AG10803 (cell line): ENCODE data around the gene FAM177B.
"Not testable (repeated sequence)": the region's sequence is repeated elsewhere in the genome, so short reads cannot be mapped to it uniquely, and the experiment has no call there.

Experiments used
- DNase-seq: peaks from one replicate; pipeline ENCODE4 v3.0.0; 2010; ENCODE audit warnings: low read depth
- H3K4me3 ChIP-seq: 2 replicates; pipeline ENCODE4 v1.5.1; 2011; ENCODE audit warnings: mild to moderate bottlenecking, low read length, control low read depth
- TF ChIP-seq, protein P1 (sequence below): conservative IDR thresholded peaks from 2 replicates; pipeline ENCODE4 v1.5.1; 2011; ENCODE audit warnings: mild to moderate bottlenecking, low read length, control low read depth, inconsistent platforms

Gene FAM177B

DNA sequence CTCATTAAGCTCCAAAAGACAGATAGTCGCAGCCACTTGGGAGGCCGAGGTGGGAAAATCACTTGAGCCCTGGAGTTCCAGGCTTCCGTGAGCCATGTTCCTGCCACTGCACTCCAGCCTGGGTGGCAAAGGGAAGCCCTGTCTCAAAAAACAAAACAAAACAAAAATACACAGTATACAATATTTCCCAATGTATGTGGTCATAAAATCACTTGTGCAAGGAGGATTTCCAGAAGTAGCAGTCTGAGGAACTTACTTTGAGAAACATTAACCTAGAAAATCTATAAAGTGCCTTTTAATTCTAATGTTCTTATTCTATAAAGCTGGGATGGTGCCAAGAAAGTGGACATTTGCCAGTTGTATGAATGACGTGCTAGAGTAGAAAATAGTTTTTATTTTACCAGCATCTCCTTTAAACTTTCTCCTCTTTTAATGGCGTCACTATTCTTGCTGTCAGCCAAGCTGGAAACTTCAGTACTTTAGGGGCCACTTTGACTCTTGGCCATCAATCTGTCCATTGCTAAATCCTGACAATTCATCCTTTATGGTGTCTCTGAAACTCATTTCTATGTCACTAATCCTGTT lies 22.5 kb downstream of the FAM177B start:
- TF ChIP-seq, protein P1, sequence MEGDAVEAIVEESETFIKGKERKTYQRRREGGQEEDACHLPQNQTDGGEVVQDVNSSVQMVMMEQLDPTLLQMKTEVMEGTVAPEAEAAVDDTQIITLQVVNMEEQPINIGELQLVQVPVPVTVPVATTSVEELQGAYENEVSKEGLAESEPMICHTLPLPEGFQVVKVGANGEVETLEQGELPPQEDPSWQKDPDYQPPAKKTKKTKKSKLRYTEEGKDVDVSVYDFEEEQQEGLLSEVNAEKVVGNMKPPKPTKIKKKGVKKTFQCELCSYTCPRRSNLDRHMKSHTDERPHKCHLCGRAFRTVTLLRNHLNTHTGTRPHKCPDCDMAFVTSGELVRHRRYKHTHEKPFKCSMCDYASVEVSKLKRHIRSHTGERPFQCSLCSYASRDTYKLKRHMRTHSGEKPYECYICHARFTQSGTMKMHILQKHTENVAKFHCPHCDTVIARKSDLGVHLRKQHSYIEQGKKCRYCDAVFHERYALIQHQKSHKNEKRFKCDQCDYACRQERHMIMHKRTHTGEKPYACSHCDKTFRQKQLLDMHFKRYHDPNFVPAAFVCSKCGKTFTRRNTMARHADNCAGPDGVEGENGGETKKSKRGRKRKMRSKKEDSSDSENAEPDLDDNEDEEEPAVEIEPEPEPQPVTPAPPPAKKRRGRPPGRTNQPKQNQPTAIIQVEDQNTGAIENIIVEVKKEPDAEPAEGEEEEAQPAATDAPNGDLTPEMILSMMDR = no peak
- DNase-seq = no peak
- no peak overlapping the region for H3K4me3 ChIP-seq

DNA sequence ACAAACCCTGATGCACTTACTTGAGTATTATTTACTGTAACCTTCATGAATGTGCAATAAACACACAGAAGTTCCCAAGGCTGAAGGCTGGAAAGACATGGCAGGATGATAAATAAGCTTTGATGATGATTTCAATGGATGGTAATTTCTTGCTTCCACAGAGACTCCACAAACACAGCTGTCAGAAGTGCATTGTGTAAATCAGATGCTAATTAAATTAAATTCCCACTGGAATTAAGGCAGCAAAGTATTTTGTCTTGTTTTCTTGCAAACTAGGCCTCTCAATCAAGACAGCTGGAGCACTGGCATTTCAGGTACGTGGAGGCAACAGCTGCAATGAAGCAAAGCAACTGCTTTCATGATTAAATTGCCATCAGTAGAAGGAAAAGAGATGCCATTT lies 24.1 kb downstream of the FAM177B start:
- H3K4me3 ChIP-seq = no peak overlapping the region
- TF ChIP-seq, protein P1 = no peak
- no peak for DNase-seq

DNA sequence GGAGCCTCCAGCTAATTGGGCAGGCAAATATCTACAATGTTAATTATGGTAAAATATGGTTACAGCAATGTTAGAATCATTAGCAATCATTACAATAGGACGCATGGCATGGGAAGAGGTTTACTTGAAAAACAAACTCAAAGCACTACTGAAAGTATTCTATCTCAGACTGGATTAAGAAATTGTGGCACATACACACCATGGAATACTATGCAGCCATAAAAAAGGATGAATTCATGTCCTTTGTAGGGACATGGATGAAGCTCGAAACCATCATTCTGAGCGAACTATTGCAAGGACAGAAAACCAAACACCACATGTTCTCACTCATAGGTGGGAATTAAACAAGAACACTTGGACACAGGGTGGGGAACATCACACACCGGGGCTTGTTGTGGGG lies 25.2 kb downstream of the FAM177B start:
- DNase-seq, H3K4me3 ChIP-seq: not testable (repeated sequence)

DNA sequence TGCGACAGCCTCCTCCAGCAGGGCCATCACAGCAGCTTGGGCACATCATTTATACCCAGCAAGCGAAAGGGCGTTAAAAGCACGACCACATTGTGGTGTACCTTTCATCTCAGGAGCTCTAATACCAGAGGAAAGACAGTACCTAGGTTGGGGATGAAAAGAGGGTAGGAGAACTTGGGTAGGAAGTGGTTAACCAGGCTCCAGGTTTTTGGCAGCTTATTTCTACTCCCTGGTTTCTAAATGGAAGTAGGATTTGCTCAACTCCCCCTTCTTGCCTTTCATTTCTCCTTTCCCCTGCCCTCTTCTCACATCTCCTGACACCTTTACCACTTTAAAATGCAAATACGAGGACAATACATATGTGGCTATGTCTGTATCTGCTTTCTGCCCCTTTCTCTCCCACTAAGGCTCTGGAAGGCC lies 30.2 kb downstream of the FAM177B start:
- no peak for DNase-seq
- TF ChIP-seq, protein P1 = no peak
- H3K4me3 ChIP-seq = no peak overlapping the region

DNA sequence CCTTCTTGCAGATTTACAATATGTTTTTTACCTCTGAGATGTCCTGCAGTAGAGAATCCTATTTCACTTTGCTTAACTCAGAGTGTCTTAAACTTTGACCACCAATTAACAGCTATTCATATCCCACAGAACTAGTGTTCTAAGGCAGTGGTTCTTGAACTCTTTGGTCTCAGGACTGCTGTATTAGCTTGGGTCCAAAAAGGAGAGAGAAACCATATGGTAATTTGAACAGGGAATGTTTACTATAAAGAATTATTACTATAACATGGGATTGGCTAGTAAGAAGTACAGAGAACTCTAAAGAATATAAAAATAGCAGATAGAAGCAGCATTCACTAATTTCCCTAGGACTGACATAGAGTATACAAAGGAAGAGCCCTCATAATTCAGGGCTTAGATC lies 31.6 kb downstream of the FAM177B start:
- TF ChIP-seq, protein P1 = no peak
- DNase-seq = no peak
- no peak overlapping the region for H3K4me3 ChIP-seq

DNA sequence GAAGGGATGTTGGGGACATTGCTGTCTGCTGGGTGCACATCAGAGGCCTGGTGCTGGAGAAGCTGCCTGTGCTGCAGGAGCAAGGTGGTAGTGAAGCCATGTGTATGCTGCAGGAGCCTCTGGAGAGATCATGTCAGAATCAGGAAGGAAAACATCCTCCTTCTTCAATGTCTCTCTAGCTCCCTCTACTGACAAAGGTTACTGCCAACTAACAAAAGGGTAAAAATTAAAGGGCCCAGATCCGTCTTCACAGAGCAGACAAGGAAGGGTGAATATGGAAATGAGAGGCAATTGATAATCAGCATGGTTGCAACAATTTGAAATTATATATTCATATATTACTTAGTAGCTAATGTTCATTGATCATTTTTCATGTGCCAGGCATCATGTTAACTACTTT lies 32.2 kb downstream of the FAM177B start:
- TF ChIP-seq, protein P1 = no peak
- no peak overlapping the region for H3K4me3 ChIP-seq
- DNase-seq = no peak

DNA sequence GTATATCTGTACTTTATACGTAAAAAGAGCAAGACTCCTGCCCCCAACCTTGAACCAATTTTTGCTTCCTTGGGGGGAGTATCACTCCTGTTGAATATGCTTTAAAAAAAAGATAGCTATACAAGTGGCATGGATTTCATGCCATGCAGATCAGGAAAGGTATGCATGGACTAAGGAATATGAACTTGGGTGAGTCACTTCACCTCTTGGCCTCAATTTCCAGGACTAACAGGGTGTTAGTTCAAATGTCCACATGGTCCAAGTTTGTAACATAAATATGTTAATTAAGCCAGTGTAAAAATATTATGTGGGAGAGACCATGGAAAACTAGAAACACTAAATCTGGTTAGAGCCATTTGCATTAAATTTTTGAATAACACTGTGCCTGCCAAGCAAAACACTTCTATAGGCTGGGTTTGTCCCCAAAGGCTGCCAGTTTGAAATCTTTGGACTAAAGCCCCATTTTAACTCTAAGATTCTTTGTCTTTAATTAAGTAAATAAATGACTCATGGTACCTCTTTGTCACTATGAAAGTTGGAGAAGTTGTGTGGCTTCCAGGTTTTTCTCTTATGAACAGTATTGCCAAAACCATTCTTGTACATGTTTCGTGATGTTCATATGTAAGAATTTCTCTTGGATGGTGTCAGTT lies 33.1 kb downstream of the FAM177B start:
- no peak overlapping the region for H3K4me3 ChIP-seq
- TF ChIP-seq, protein P1 = no peak
- no peak for DNase-seq
